AG09319 (cell line): ENCODE data around the gene CCNJ.

Experiments
- DNase-seq: peaks from one replicate; pipeline ENCODE4 v3.0.0-alpha.2; 2010; ENCODE audit warnings: low read depth; ENCODE audit errors: extremely low read depth
- CTCF ChIP-seq: IDR thresholded peaks from 2 replicates; pipeline ENCODE4 v1.5.1; 2011; ENCODE audit warnings: low read depth, mild to moderate bottlenecking, inconsistent platforms, low read length, moderate library complexity

Gene CCNJ

GRCh38 chr10:96097865-96098264, 54.5 kb downstream of the CCNJ start:
- no peak for TF ChIP-seq CTCF
- no peak for DNase-seq

- no peak for DNase-seq
- no peak for TF ChIP-seq CTCF
Observed at GRCh38 chr10:96107623-96108038, 64.2 kb downstream of the CCNJ start.
